Caco-2 (cell line): ENCODE data around the gene ADAM12. TPM values are rescaled to one million over a fixed set of nuclear protein-coding genes. Genes with fewer than 3 reads are reported as not detected.

Experiments used
- BruUV-seq: library from RNA; stranded (reverse); fragments of 400-500 nt; replicated peaks from 2 replicates; lab custom pipeline; 2021; lab: Mats Ljungman, UMichigan
- CTCF ChIA-PET: fragments of 300-600 bp; sonication (Branson Sonifier 250); formaldehyde crosslinking; loops from one replicate; lab custom pipeline; 2022; ENCODE audit warnings: antibody characterized with exemption; lab: Charles Lee
- POLR2A ChIA-PET: fragments of 300-600 bp; sonication (Branson Sonifier 250); formaldehyde crosslinking; loops from one replicate; lab custom pipeline; 2022; ENCODE audit warnings: antibody characterized with exemption; lab: Charles Lee
- DNase-seq, 2 experiments: peaks; one replicate each; pipeline versions ENCODE4 v3.0.0 to v3.0.0-alpha.2; 2020 to 2022
- H3K27me3 ChIP-seq: replicated peaks from 2 replicates; pipeline ENCODE4 v1.6.0; 2011; ENCODE audit warnings: low read length; ENCODE audit not compliant: control insufficient read depth, insufficient read depth
- H3K36me3 ChIP-seq: 2 replicates; pipeline ENCODE4 v1.5.1; 2011; ENCODE audit warnings: low read length; ENCODE audit not compliant: control insufficient read depth, insufficient read depth
- H3K4me1 ChIP-seq: fragments of 250-450 bp; sonication (Bioruptor Pico); 2 replicates; pipeline ENCODE4 v1.5.1; 2020; ENCODE audit warnings: mild to moderate bottlenecking
- H3K4me3 ChIP-seq: 2 replicates; pipeline ENCODE4 v1.5.1; 2011; ENCODE audit warnings: low read depth, mild to moderate bottlenecking, control low read depth, low read length
- H3K9me3 ChIP-seq: fragments of 250-450 bp; sonication (Bioruptor Pico); 2 replicates; pipeline ENCODE4 v1.5.1; 2020; ENCODE audit warnings: mild to moderate bottlenecking, moderate library complexity
- H3K27ac Mint-ChIP-seq: one replicate; pipeline ENCODE4 v1.8.0; 2022; ENCODE audit warnings: mixed read lengths; ENCODE audit not compliant: unreplicated experiment
- H3K27me3 Mint-ChIP-seq: one replicate; pipeline ENCODE4 v1.8.0; 2022; ENCODE audit warnings: mixed read lengths; ENCODE audit not compliant: insufficient read depth, unreplicated experiment
- H3K36me3 Mint-ChIP-seq: one replicate; pipeline ENCODE4 v1.8.0; 2022; ENCODE audit warnings: mild to moderate bottlenecking, mixed read lengths; ENCODE audit not compliant: insufficient read depth, unreplicated experiment
- H3K4me1 Mint-ChIP-seq: one replicate; pipeline ENCODE4 v1.8.0; 2022; ENCODE audit warnings: low read depth, mixed read lengths; ENCODE audit not compliant: unreplicated experiment
- H3K4me3 Mint-ChIP-seq: one replicate; pipeline ENCODE4 v1.8.0; 2022; ENCODE audit warnings: mild to moderate bottlenecking, moderate library complexity, mixed read lengths; ENCODE audit not compliant: unreplicated experiment
- H3K9me3 Mint-ChIP-seq: one replicate; pipeline ENCODE4 v1.8.0; 2022; ENCODE audit warnings: mixed read lengths; ENCODE audit not compliant: unreplicated experiment
- intact Hi-C: fragments of 100-400 bp; cut with micrococcal nuclease; formaldehyde crosslinking; loops from one replicate; pipeline ENCODE4 v1.10.0; 2022; ENCODE audit not compliant: unreplicated experiment
- total RNA-seq: library from RNA; stranded (reverse); gene quantifications from 2 replicates; pipeline ENCODE4 v1.2.3, GENCODE V29; 2022
- TF ChIP-seq, protein P1 (sequence below), 2 experiments: fragments of 200-600 bp in 1 of 2; IDR thresholded peaks; 1 replicate in 1 of 2; 2 replicates in 1 of 2; pipeline versions ENCODE4 v1.5.1 to v1.8.0; 2011 to 2022; ENCODE audit warnings: antibody characterized with exemption in 1 of 2, control low read depth in 1 of 2, inconsistent platforms in 1 of 2, low read depth in 1 of 2, low read length in 1 of 2, mild to moderate bottlenecking in 1 of 2, moderate library complexity in 1 of 2; ENCODE audit not compliant: insufficient read depth in 1 of 2, severe bottlenecking in 1 of 2, unreplicated experiment in 1 of 2

ADAM12 gene
- total RNA-seq, 1 experiment from 2014 or later: not detected

DNA sequence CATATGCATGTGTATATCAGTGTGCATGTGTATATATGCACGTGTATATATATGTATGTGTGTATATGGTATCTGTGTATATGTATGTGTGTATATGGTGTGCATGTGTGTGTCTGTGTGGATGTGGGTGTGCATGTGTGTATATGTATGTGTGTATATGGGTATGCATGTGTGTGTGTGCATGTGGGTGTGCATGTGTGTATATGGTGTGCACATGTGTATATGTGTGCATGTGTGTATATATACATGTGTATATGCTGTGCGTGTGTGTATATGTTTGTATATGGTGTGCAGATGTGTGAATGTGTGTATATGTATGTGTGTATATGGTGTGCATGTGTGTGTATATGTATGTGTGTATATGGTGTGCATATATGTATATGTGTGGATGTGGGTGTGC is 245.2 kb downstream of the ADAM12 start:
- Histone ChIP-seq H3K27me3 (no peaks in the 10 kb centered on the region; the same call in 1 of the 2 replicates), H3K36me3 (no peaks in the 10 kb centered on the region), H3K9me3 (no peaks in the 10 kb centered on the region), H3K4me3 (no peak overlapping the region), H3K4me1 (no peaks in the 10 kb centered on the region)
- Mint-ChIP-seq H3K27ac (no peak overlapping the region), H3K36me3 (no peaks in the 10 kb centered on the region), H3K4me3 (no peak overlapping the region), H3K27me3 (peaks cover 2% of the 10 kb centered on the region), H3K4me1 (no peaks in the 10 kb centered on the region), H3K9me3 (peaks cover 28% of the 10 kb centered on the region)
- BruUV-seq: no TSS peak
- TF ChIP-seq, protein P1, sequence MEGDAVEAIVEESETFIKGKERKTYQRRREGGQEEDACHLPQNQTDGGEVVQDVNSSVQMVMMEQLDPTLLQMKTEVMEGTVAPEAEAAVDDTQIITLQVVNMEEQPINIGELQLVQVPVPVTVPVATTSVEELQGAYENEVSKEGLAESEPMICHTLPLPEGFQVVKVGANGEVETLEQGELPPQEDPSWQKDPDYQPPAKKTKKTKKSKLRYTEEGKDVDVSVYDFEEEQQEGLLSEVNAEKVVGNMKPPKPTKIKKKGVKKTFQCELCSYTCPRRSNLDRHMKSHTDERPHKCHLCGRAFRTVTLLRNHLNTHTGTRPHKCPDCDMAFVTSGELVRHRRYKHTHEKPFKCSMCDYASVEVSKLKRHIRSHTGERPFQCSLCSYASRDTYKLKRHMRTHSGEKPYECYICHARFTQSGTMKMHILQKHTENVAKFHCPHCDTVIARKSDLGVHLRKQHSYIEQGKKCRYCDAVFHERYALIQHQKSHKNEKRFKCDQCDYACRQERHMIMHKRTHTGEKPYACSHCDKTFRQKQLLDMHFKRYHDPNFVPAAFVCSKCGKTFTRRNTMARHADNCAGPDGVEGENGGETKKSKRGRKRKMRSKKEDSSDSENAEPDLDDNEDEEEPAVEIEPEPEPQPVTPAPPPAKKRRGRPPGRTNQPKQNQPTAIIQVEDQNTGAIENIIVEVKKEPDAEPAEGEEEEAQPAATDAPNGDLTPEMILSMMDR (IDR thresholded peaks at IDR 0.05; ENCODE audit: insufficient read depth in 1 of 2, low read depth in 1 of 2, low read length in 1 of 2, severe bottlenecking in 1 of 2, unreplicated experiment in 1 of 2): no peak
- intact Hi-C loops: no loop called here
- ChIA-PET POLR2A (no interaction called here), CTCF (no interaction called here)
- DNase-seq: no peak

DNA sequence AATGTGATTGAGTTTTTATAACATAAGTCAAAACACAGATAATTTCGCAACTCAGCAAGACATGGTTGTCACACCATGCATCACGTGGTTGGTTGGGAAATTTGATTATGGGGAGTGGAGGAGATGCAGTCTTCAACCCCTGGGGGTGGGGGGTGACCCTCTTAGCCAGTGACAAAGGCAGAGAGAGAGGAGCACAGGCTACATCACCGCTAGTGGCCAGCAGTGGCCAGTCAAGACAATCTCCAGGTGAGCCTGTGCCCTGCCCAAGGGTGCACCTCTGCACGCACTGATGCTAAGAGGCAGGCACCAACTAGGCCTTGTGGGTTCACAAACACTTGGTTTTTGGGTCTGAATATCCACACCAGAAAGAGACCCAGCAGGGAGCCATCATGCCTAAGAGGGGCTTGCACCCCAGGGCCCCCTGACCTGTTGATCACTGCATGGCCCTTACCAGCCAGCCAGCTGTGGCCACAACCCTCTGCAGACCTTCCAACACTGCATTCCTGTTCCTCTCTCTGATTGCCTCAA is 247.5 kb downstream of the ADAM12 start:
- DNase-seq: no peak
- Mint-ChIP-seq H3K27me3 (peaks cover 4% of the 10 kb centered on the region), H3K36me3 (no peaks in the 10 kb centered on the region), H3K4me1 (no peaks in the 10 kb centered on the region), H3K9me3 (peaks cover 28% of the 10 kb centered on the region), H3K27ac (no peak overlapping the region), H3K4me3 (no peak overlapping the region)
- Histone ChIP-seq H3K4me3 (no peak overlapping the region), H3K4me1 (no peaks in the 10 kb centered on the region), H3K36me3 (no peaks in the 10 kb centered on the region), H3K9me3 (no peaks in the 10 kb centered on the region), H3K27me3 (no peaks in the 10 kb centered on the region; the same call in 1 of the 2 replicates)
- TF ChIP-seq, protein P1 (IDR thresholded peaks at IDR 0.05; ENCODE audit: insufficient read depth in 1 of 2, low read depth in 1 of 2, low read length in 1 of 2, severe bottlenecking in 1 of 2, unreplicated experiment in 1 of 2): no peak
- CTCF ChIA-PET: no interaction called here
- POLR2A ChIA-PET: no interaction called here
- intact Hi-C loops: no loop called here
- BruUV-seq: no TSS peak

DNA sequence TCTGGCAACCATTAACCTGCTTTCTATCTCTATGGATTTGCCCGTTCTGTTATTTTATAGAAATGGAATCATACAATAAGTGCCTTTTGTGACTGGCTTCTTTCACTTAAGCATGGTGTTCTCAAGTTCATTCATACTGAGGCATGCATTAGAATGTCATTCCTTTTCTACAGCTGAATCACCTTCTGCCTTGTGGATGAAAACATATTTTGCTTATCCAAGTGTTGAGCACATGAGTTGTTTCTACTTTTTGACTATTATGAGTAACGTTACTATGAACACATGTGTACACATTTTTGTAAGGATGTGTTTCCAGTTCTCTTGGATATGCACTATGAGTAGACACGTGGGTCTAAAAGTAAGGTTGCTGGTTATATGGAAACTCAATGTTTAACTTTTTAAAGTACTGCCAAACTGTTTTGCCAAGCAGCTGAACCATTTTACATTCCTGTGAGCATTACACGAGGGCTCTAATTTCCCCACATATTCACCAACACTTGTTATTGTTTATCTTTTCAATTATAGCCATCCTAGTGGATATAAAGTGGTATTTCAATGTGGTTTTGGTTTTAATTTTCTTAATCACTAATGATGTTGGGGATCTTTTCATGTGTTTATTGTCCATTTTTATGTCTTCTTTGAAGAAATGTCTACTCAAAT is 250.6 kb downstream of the ADAM12 start:
- intact Hi-C loops: no loop called here
- H3K27me3 ChIP-seq: no peaks in the 10 kb centered on the region; the same call in 1 of the 2 replicates
- H3K9me3 ChIP-seq: no peaks in the 10 kb centered on the region
- H3K36me3 ChIP-seq: no peaks in the 10 kb centered on the region
- DNase-seq: no peak
- CTCF ChIA-PET: no interaction called here
- POLR2A ChIA-PET: no interaction called here
- BruUV-seq: no TSS peak
- peaks cover 11% of the 10 kb centered on the region for H3K4me1 Mint-ChIP-seq
- H3K4me3 ChIP-seq: no peak overlapping the region
- no peaks in the 10 kb centered on the region; the same call in 1 of the 2 replicates for H3K4me1 ChIP-seq
- no peak overlapping the region for H3K4me3 Mint-ChIP-seq
- H3K27ac Mint-ChIP-seq: no peak overlapping the region
- H3K9me3 Mint-ChIP-seq: peaks cover 20% of the 10 kb centered on the region
- TF ChIP-seq, protein P1 (IDR thresholded peaks at IDR 0.05; ENCODE audit: insufficient read depth in 1 of 2, low read depth in 1 of 2, low read length in 1 of 2, severe bottlenecking in 1 of 2, unreplicated experiment in 1 of 2): no peak
- H3K36me3 Mint-ChIP-seq: no peaks in the 10 kb centered on the region
- H3K27me3 Mint-ChIP-seq: peaks cover 8% of the 10 kb centered on the region
